ENCODE measurements around the gene GATAD2B. TPM values are rescaled to one million over a fixed set of nuclear protein-coding genes. Genes with fewer than 3 reads are reported as not detected.

Gene GATAD2B
- 10 to 100 TPM; 25.0 to 26.5 (median 25.5) TPM for polyA plus RNA-seq (ENCODE audit: insufficient read length in 3 of 3)

GRCh38 chr1:153922972-153923925, at the start of gene GATAD2B:
Gene GATAD2B, minus strand, starts transcription at chr1:153922972. Its CDS starts 94,625 bp downstream, at chr1:153828347.
- peak; percentile 99 to 100 (median 100) for DNase-seq (ENCODE audit: low read depth in 3 of 3, low spot score in 2 of 3)

- no peak for DNase-seq (ENCODE audit: low read depth in 3 of 3, low spot score in 2 of 3)
Observed at GRCh38 chr1:153970346-153970745, 47.6 kb upstream of the GATAD2B start.

DNA sequence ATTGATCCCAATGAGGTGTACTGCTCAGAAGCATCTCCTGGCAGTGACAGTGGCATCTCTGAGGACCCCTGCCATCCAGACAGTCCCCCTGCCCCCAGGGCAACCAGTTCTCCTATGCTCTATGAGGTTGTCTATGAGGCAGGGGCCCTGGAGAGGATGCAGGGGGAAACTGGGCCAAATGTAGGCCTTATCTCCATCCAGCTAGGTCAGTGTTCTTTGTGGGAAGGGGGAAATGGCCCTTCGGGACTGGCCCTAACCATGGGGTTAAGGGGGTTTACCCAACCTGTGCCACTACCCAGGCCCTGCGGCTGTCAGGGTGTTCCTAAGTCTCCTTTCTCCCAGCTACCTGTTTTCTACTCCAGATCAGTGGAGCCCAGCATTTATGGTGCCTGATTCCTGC, 46.2 kb upstream of the GATAD2B start:
- no peak for DNase-seq (ENCODE audit: low read depth in 3 of 3, low spot score in 2 of 3)

DNA sequence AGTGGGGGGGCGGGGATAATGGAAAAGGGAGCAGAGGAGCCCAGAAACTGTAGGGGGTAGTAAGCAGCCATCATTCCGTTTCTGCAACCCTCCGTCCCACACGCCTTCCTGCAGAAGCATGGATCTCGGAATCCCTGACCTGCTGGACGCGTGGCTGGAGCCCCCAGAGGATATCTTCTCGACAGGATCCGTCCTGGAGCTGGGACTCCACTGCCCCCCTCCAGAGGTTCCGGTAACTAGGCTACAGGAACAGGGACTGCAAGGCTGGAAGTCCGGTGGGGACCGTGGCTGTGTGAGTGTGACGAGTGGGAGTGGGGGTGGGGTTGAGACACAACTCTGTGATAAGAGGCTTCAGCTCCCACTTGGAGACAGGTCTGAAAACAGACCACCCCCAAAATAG, 45.6 kb upstream of the GATAD2B start:
- DNase-seq (ENCODE audit: low read depth in 3 of 3, low spot score in 2 of 3), result no peak

GRCh38 chr1:153968000-153968363, 45.2 kb upstream of the GATAD2B start:
- DNase-seq (ENCODE audit: low read depth in 3 of 3, low spot score in 2 of 3), result no peak

- DNase-seq (ENCODE audit: low read depth in 3 of 3, low spot score in 2 of 3), result peak; percentile 90 to 96 (median 94)
Observed at GRCh38 chr1:153967107-153967999, 44.6 kb upstream of the GATAD2B start, which contains the start of gene CREB3L4. Gene CREB3L4, plus strand, starts transcription at chr1:153967902. Its CDS starts 624 bp downstream, at chr1:153968526.

DNA sequence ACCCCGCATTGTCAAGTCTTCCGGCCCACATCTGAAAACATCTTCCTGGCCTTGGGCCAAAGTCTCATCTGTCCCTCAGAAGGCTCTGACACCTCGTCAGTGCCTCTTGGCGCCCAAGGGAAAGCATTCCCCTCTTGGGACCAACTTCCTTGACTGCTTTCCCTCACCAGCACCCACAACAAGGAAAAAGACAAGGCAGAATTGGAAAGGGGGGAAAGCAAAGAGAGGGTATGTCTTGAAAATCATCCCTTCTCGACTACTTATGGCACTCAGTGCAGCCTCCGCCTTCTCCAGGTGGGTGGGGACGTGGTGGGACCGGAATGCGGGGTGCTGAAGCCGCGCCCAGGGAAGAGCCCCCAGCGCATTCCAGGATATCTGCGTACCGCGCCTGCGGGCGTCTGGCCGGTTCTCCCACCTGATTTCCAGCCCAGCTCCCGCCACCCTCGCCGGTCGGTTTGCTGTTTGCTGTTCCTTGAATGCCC, 41.1 kb upstream of the GATAD2B start:
- no peak for DNase-seq (ENCODE audit: low read depth in 3 of 3, low spot score in 2 of 3)

DNA sequence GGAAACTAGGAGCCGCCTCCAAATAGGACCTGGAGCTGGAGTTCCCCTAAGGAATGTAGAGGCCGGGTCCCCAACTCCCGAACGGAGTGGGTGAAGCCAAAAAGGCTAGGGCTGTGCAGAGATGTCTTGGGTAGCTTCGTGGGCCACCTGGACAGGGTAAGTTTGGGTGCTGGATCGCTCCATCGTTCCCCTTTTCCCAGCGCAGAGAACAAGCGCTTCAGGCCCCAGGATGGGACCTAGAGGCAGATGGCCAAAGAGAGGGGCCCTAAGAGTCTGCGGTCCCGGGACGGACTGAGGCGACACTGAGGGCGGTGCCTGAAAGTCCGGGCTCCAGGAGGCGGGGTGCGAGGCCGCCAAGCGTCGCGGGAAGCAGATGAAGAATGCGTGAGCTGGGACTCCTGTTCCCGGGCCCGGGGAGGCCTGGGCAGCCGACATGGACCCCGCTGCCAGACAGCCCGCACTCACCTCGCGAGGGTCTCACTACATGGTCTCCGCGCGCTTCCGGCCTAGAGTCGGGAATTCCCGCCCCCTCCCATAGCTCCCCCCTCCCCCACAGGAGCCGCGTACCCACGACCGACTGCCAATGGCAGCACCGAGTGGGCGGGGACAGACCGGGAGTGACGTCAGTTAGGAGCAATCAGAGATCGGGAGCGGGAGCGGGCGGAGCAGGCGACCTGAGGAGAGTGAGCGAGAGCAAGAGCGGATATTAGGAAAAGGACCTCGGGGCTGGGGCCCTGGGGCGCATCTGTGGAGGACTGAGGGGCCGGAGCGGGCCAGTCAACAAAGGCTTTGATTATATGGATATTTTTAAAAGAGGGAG, 40.5 kb upstream of the GATAD2B start, which contains the start of gene SLC39A1:
Gene SLC39A1 (minus strand): TSS at position 508 of the 820 bp plus-strand sequence. CDS start 822 bp downstream, outside the sequence.
- peak; percentile 93 to 98 (median 94) for DNase-seq (ENCODE audit: low read depth in 3 of 3, low spot score in 2 of 3)

- DNase-seq (ENCODE audit: low read depth in 3 of 3, low spot score in 2 of 3), result no peak
Observed at GRCh38 chr1:153962088-153963029, 39.6 kb upstream of the GATAD2B start.

- DNase-seq (ENCODE audit: low read depth in 3 of 3, low spot score in 2 of 3), result no peak
Observed at GRCh38 chr1:153961421-153961820, 38.6 kb upstream of the GATAD2B start.

DNA sequence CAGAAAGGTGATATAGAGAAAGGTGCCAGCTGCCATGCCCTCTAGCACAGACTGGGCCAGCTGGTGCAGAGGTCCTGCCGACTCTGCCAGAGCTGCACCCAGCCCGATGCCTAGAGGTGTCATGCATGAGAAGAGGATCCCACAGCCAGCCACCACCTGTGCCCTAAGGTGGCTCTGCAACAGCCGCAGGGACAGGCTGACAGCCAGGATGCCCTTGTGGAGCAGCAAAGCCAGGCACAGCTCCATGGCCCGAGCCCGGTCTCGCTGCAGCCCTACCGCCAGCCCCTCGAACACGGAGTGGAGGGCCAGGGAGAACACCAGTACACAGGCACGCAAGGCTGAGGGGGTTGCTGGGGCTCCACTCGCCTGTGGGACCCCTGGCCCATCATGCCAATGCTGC, 37.4 kb upstream of the GATAD2B start:
- DNase-seq (ENCODE audit: low read depth in 3 of 3, low spot score in 2 of 3), result no peak

DNA sequence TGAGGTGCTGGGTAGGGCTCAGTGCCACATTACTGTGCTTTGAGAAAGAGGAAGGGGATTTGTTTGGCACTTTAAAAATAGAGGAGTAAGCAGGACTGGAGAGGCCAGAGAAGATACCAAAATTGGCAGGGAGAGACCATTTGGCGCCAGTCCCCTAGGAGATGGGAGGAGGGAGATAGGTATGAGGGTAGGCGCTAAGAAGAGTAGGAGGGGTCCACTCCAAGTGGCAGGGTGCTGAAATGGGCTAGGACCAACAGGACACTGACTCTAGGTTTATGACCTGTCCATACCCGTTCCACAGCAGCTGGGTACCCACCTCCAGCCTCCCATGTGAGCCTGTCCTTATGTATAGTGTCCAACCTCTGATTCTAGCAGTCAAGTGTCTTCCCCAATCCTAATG, 36.7 kb upstream of the GATAD2B start:
- no peak for DNase-seq (ENCODE audit: low read depth in 3 of 3, low spot score in 2 of 3)

GRCh38 chr1:153958961-153959260, 36.1 kb upstream of the GATAD2B start:
- no peak for DNase-seq (ENCODE audit: low read depth in 3 of 3, low spot score in 2 of 3)

- DNase-seq (ENCODE audit: low read depth in 3 of 3, low spot score in 2 of 3), result peak; percentile 95 to 98 (median 97)
Observed at GRCh38 chr1:153958111-153958960, 35.6 kb upstream of the GATAD2B start, which contains the start of gene CRTC2. Gene CRTC2, minus strand, starts transcription at chr1:153958612. Its CDS starts 115 bp downstream, at chr1:153958497.

GRCh38 chr1:153957744-153958110, 35.0 kb upstream of the GATAD2B start:
- DNase-seq (ENCODE audit: low read depth in 3 of 3, low spot score in 2 of 3), result no peak

- DNase-seq (ENCODE audit: low read depth in 3 of 3, low spot score in 2 of 3), result no peak
Observed at GRCh38 chr1:153956997-153957715, 34.4 kb upstream of the GATAD2B start.

DNA sequence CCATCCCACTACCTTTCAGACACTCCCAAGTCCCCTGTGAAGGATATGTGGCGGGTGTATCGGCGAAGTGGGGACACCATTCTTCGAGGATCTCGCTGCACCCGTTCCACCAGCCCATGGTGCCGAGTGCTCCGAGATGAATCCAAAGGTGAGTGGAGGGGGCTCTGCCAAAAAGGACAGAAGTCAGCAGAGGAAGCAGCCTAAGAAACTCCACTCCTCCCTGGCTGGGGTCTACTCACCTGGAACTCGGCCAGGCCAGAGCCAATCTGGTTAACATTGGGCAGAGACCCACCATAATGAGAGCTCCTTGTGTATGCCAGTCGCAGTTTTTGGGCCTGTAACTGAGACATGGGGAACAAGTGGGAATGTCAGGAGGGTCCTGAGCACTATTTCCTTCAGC, 32.1 kb upstream of the GATAD2B start:
- no peak for DNase-seq (ENCODE audit: low read depth in 3 of 3, low spot score in 2 of 3)

Data from right renal cortex interstitium (tissue), 3 donors.